GM12878 (cell line): Measurements from ENCODE around the gene SUMF1. TPM values are rescaled to one million over a fixed set of nuclear protein-coding genes. Genes with fewer than 3 reads are reported as not detected.

Experiments
- BCLAF1 ChIP-seq: fragments of 450-650 bp; IDR thresholded peaks from 2 replicates; pipeline ENCODE4 v1.6.1; 2017; ENCODE audit warnings: antibody characterized with exemption, mild to moderate bottlenecking, moderate library complexity
- NR2F1 ChIP-seq: fragments of 450-650 bp; conservative IDR thresholded peaks from 2 replicates; pipeline ENCODE4 v1.6.1; 2017; ENCODE audit warnings: mild to moderate bottlenecking
- TBL1XR1 ChIP-seq: IDR thresholded peaks from 2 replicates; pipeline ENCODE4 v1.6.1; 2012; ENCODE audit warnings: low read depth, low read length, improper control_type of control experiment
- ZBTB11 ChIP-seq: fragments of 450-650 bp; formaldehyde crosslinking; IDR thresholded peaks from 2 replicates; pipeline ENCODE4 v1.5.0; 2022; ENCODE audit warnings: mild to moderate bottlenecking, missing genetic modification characterization
- polyA plus RNA-seq, 11 experiments: library from polyadenylated mRNA; depleted of rRNA in 4 of 11; unstranded in 6 of 11; stranded (reverse) in 5 of 11; fragments of >200 nt; fragmentation: Nextera tagmentation in 4 of 11; fragmentation: Illumina TruSeq in 1 of 11; extraction: Ambion mirVana in 4 of 11; extraction: Trizol in 1 of 11; gene quantifications; 1 replicate in 1 of 11; 2 replicates in 10 of 11; pipeline versions ENCODE4 v1.2.1 to v1.2.3, GENCODE V29; 2011 to 2016; ENCODE audit warnings: inconsistent platforms in 2 of 11, missing spikeins in 2 of 11, low read depth in 1 of 11
- total RNA-seq, 4 experiments: library from RNA; depleted of rRNA in 3 of 4; stranded (reverse); fragments of >200 nt in 3 of 4; fragmentation: Illumina TruSeq in 1 of 4; extraction: Trizol in 1 of 4; gene quantifications; 2 replicates each; pipeline versions ENCODE4 v1.2.1 to v1.2.3, GENCODE V29; 2013 to 2021
- TF ChIP-seq, protein P1 (sequence below): fragments of 450-650 bp; IDR thresholded peaks from 2 replicates; pipeline ENCODE4 v1.6.1; 2018; ENCODE audit warnings: mild to moderate bottlenecking, low read depth, moderate library complexity; ENCODE audit not compliant: partially characterized antibody

SUMF1 gene
- total and polyA plus RNA-seq, 10 of the 15 experiments (the other 5 are each of a cell fraction or from before 2014, with no cell fraction given): 3.2 to 14.3 (median 8.5) TPM

GRCh38 chr3:4498446-4498845 is 31.4 kb upstream of the SUMF1 start (continued):
- no peak for TF ChIP-seq BCLAF1
- TF ChIP-seq ZBTB11 (CRISPR knock-in tag): no peak
- no peak for TF ChIP-seq NR2F1
- TF ChIP-seq, protein P1, sequence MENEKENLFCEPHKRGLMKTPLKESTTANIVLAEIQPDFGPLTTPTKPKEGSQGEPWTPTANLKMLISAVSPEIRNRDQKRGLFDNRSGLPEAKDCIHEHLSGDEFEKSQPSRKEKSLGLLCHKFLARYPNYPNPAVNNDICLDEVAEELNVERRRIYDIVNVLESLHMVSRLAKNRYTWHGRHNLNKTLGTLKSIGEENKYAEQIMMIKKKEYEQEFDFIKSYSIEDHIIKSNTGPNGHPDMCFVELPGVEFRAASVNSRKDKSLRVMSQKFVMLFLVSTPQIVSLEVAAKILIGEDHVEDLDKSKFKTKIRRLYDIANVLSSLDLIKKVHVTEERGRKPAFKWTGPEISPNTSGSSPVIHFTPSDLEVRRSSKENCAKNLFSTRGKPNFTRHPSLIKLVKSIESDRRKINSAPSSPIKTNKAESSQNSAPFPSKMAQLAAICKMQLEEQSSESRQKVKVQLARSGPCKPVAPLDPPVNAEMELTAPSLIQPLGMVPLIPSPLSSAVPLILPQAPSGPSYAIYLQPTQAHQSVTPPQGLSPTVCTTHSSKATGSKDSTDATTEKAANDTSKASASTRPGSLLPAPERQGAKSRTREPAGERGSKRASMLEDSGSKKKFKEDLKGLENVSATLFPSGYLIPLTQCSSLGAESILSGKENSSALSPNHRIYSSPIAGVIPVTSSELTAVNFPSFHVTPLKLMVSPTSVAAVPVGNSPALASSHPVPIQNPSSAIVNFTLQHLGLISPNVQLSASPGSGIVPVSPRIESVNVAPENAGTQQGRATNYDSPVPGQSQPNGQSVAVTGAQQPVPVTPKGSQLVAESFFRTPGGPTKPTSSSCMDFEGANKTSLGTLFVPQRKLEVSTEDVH: no peak
- no peak for TF ChIP-seq TBL1XR1
- TF ChIP-seq, all 136 proteins: peak for 0
